NCI-H1694 treated with DMSO at 0.1 percent for 48 hours (cell line): Measurements from ENCODE around the gene SURF2.

ENCODE experiments used
- DNase-seq: peaks from one replicate; lab custom pipeline; 2025; lab: John Stamatoyannopoulos, UW

SURF2 gene

GRCh38 chr9:133354766-133355165 lies 1.6 kb upstream of the SURF2 start:
- DNase-seq: no peak

DNA sequence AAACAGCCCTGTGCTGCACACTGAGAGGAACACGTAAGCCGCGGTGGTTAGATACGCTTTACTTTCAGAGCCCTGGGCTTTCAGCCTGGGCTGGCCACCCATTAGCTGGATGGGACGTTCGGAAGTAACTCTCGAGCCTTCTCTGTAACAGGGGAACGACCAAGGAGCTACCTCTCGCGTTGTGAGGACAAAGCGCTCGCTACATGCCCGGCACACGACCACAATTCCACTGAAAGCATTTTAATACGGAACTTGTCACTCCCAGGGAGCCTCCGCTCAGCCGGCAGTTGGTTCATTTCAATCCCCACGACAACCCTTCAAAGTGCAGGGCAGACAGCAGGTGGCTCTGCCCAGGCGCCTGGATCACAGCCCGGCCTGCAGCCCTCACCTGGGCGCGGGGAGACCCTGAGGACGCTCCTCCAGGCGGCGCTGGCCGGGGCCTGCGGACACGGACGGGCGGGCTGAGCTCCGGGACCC lies 431 bp upstream of the SURF2 start:
- DNase-seq: no peak

DNA sequence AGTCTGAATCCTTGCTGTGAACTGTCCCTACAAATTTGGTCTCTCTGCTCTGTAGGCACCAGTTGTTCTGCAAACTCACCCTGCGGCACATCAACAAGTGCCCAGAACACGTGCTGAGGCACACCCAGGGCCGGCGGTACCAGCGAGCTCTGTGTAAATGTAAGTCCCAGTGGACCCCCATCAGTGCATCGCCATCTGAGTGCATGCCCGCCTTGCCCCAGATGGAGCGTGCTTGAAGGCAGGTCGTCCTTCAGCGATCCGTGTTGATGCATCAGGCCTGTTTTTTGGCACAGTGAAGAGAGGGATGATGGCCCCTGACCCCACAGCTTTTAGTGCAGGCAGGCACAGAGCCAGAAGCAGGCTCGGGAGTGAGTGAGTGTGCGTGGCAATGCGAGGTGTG lies 1.3 kb downstream of the SURF2 start:
- no peak for DNase-seq

DNA sequence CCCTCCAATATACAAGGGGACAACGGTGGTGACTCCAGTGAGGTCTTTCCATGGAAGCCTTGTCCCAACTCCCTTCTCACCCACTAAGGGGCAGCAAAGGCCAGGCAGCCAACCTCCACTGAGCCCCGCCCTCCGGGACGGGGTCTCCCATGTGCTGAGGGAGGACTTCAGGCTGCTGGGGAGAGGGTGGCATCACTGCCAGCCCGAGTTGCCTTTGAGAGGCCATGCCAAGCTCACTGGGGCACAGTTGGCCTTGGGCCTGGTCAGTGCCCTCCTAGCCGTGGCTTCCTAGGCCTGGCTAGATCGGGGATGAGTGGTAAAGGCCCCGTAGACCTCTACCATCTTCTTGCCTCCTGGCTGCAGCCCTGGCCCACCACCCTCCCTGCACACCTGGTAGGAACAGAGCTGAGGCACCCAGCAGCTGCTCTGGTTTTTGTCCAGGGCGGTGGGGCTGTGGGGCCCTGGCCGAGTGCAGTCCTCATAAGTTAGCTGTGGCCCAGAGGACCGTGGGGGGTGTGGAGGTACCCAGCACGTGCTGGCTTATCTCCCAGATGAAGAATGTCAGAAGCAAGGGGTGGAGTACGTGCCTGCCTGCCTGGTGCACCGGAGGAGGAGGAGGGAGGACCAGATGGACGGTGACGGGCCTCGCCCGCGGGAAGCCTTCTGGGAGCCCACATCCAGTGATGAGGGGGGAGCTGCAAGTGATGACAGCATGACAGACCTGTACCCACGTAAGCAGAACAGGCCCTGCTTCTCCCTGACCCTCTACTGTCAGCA lies 3.2 kb downstream of the SURF2 start:
- DNase-seq: peak; percentile 6

DNA sequence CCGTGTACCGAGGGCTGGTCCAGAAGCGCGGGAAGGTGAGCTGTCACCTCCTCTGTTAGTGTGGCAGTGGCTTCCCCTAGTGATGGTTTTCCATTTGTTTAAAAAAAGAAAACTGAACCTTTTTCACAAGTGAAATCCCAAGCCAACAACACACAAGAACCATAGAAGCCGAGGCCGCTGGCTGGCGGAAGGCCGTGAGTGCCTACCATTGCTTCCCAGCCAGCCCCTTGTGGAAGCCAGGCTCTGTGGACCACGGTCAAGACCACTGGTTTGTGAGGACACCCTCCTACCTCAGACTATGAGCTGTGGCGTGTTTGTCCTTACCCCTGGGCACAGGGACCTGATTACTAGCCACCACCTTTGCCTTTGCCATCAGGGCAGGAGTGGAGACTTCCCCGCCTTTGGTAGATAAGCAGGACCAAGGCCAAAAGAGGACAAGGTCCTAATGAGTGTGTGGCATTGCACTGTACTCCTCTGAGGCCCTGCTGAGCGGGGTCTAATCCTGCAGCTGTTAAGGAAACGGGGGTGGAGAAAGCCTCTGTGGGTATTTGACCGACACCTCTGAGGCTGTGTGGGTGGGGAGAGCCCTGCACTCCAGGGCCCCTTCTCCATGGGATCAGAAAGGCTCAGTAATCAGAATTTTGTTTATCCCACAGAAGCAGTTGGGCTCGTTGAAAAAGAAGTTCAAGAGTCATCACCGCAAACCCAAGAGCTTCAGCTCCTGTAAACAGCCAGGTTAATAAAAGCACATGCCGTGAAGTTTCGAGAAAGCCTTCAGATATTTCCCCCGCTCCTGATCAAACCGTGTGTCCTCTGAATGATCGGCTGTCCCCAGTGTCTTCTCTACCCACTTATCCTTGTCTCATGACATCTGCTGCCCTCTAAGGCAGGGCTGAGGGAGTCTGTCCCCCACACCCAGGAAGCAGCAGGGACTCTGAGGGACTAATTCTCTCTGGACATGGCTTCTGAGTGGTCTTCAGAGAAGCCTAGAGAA lies 4.3 kb downstream of the SURF2 start:
- DNase-seq: no peak

- DNase-seq: no peak
Measured at GRCh38 chr9:133361507-133362092, 5.2 kb downstream of the SURF2 start.

GRCh38 chr9:133362359-133363044 lies 6.2 kb downstream of the SURF2 start:
- no peak for DNase-seq

GRCh38 chr9:133366435-133366834 lies 10.1 kb downstream of the SURF2 start:
- no peak for DNase-seq

DNA sequence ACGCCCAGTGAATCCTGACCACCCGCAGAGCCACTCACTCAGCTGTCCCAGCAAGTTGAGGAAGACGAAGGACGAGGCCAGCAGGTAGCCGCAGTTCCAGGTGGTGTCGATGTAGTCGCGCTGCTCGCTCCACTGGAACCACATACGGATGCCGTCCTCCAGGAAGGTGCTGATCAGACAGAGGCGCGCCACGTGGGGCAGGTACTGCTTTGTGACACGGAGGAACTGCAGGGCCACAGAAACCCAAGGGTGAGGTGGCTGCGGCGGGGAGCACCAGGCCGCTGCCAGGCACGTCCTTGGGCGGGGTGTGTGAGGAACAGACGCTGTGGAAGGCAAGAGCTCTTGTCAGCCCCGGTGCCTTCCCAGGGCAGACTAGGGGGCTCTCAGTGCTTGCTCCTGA lies 10.9 kb downstream of the SURF2 start:
- DNase-seq: no peak

GRCh38 chr9:133367778-133368177 lies 11.4 kb downstream of the SURF2 start:
- no peak for DNase-seq

DNA sequence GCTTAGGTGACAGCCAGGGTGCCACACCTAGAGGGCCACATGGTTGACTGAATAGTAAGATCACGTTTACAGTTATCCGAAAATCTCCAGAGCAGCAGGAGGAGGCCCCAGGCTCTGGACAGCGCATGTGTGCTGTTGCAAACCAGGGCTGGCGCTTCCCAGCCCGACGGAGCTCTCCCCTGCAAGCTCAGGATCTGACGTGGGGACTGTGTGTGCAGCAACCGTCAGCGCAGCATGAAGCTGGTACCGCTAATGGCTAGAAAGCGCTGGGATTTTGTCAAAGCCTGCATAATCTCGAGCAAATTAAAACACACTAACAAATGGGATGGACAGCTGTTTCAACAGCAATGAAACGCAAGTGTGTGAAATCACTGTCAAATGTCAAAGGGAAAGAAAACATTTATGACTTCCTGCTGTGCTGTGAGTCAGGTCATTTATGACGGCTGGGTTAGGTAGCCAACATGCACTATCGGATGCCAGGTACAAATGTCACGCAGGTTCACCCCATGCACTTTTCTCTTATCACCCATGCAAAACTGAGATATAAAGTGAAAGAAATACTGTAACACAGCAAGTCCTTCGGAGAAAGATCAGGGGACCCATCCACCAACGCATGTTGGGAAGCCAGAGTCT lies 12.0 kb downstream of the SURF2 start:
- no peak for DNase-seq

- no peak for DNase-seq
Measured at GRCh38 chr9:133369422-133369821, 13.1 kb downstream of the SURF2 start.

GRCh38 chr9:133369933-133370332 lies 13.6 kb downstream of the SURF2 start:
- no peak for DNase-seq

- no peak for DNase-seq
Measured at GRCh38 chr9:133370685-133371084, 14.3 kb downstream of the SURF2 start.

- no peak for DNase-seq
Measured at GRCh38 chr9:133371261-133371711, 14.9 kb downstream of the SURF2 start.

- DNase-seq: no peak
Measured at GRCh38 chr9:133372144-133372543, 15.8 kb downstream of the SURF2 start.

DNA sequence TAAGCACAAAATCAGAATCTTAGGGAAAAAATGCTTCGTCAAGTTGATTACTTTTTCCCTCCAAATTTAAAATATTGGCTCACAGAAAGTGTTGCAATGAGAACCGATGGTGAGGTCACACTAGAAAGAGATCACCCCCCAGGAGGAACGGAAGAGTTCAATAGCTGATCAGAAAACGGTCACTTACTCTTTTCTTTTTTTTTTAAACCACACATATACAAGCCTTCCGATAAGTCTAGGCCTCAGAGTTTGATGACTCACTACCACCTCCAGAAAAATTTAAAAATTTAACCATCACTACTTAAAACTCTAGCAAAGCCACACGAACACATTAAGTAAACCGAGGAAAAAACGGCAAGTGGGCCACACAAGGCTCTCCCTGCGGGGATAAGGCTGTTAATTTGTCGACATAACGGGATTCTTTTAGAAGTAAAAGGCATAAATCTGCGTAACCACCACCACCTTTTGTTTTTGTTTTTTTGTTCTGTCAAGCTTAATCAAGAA lies 18.3 kb downstream of the SURF2 start:
- no peak for DNase-seq

DNA sequence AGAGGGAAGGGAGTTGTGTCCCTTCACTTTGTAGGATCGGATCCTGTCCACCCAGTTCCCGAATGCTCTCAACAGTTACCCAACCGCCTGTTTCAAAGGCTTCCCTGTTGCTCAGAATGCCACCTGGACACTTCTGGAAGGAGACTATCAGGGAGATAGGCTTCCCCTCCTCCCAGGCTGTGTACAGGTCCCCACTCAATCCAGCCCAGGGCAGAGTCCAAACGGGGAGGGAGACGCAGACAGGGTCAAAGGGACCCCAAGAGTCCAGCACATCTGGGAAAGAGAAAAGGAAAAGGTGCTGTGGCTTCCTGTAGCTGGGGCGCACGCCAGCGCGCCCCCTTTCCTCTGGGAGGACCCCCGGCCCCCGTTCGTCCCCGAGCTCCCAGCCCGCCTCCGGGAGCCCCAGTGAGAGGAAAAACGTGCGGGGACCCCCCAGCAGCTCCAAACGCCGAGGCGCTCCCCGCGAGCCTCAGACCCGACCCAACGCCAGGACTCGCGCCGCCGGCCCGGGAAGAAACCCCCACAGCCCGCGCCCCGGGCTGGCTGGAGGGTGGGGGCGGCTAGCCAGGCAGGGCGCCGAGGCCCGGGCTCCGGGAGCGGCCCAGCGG lies 18.9 kb downstream of the SURF2 start:
- DNase-seq: no peak

- peak; percentile 79 for DNase-seq
Measured at GRCh38 chr9:133375724-133376654, 19.6 kb downstream of the SURF2 start, which contains the start of the genes STKLD1 and SURF4. Gene STKLD1 (plus strand): TSS chr9:133376366. CDS start chr9:133376474, 108 bp downstream. Gene SURF4 (minus strand): TSS chr9:133376060. CDS start chr9:133375969, 91 bp downstream.
